ENCODE measurements around the gene PER2.
"Not testable (repeated sequence)": the region's sequence is repeated elsewhere in the genome, so short reads cannot be mapped to it uniquely, and the experiment has no call there.

Gene PER2

DNA sequence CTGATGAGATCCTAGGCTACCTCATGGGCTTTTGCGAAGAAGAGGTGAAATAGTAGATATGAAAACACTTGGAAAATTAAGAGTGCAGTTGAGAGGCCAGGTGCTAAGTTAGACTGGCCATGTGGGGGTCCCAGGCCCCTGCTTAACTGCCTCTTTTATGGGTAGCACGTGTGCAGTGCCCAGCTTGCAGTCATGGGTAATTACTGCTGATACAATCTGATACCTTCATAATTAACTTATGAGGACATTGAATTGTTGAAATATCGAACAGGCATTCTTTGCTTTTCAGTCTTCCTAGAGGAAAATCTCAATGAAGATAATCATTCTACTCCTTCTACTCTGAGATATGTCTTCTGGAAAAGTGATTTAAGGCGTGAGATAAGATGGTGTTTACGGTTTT is 43.5 kb upstream of the PER2 start:
- TF ChIP-seq, protein P1, sequence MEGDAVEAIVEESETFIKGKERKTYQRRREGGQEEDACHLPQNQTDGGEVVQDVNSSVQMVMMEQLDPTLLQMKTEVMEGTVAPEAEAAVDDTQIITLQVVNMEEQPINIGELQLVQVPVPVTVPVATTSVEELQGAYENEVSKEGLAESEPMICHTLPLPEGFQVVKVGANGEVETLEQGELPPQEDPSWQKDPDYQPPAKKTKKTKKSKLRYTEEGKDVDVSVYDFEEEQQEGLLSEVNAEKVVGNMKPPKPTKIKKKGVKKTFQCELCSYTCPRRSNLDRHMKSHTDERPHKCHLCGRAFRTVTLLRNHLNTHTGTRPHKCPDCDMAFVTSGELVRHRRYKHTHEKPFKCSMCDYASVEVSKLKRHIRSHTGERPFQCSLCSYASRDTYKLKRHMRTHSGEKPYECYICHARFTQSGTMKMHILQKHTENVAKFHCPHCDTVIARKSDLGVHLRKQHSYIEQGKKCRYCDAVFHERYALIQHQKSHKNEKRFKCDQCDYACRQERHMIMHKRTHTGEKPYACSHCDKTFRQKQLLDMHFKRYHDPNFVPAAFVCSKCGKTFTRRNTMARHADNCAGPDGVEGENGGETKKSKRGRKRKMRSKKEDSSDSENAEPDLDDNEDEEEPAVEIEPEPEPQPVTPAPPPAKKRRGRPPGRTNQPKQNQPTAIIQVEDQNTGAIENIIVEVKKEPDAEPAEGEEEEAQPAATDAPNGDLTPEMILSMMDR (IDR thresholded peaks at IDR 0.05; ENCODE audit: borderline replicate concordance, control extremely low read depth, extremely low read depth, insufficient read depth, missing control alignments), result no peak
- DNase-seq (ENCODE audit: low spot score), result no peak
- in situ Hi-C loops (cut with MboI; ENCODE audit: low sequenced_read_pairs, unreplicated experiment), result no loop called here

DNA sequence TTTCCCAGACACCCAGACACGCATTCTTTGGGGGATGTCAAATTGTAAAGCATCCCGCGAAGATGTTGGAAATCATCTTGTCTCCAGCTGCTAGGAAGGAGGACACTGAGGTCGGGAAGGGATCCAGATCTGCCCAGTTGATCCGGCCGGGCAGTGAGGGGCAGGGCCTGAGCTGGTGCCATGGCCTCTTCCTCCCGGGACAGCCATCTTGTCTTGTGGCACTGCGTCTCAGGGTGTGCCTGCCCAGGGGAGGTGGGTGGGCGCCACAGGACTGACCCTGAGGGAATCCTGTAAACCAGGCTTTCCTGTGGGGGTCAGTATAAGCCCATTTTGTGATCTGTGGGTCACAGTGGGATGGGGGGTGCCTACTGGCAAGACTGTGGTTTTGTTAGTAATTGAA is 42.0 kb upstream of the PER2 start:
- TF ChIP-seq, protein P1 (IDR thresholded peaks at IDR 0.05; ENCODE audit: borderline replicate concordance, control extremely low read depth, extremely low read depth, insufficient read depth, missing control alignments), result no peak
- in situ Hi-C loops (cut with MboI; ENCODE audit: low sequenced_read_pairs, unreplicated experiment), result no loop called here

DNA sequence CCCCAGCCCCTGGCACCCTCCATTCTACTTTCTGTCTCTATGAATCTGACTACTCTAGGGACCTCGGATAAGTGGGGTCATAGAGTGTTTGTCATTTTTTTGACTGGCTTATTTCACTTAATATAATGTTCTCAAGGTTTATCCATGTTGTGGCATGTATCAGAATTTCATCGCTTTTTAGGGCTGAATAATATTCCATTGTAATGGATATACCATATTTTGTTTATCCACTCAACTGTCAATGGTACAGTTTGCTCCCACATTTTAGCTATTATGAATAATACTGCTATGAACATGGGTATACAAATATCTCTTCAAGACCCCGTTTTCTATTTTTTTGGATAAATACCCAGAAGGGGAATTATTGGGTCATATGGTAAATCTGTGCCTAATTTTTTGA is 39.3 kb upstream of the PER2 start:
- DNase-seq (ENCODE audit: low spot score), result no peak
- in situ Hi-C loops (cut with MboI; ENCODE audit: low sequenced_read_pairs, unreplicated experiment), result no loop called here
- TF ChIP-seq, protein P1 (IDR thresholded peaks at IDR 0.05; ENCODE audit: borderline replicate concordance, control extremely low read depth, extremely low read depth, insufficient read depth, missing control alignments), result no peak

More for the DNA sequence above, 42.0 kb upstream of the PER2 start:
- no peak for DNase-seq (ENCODE audit: low spot score)

DNA sequence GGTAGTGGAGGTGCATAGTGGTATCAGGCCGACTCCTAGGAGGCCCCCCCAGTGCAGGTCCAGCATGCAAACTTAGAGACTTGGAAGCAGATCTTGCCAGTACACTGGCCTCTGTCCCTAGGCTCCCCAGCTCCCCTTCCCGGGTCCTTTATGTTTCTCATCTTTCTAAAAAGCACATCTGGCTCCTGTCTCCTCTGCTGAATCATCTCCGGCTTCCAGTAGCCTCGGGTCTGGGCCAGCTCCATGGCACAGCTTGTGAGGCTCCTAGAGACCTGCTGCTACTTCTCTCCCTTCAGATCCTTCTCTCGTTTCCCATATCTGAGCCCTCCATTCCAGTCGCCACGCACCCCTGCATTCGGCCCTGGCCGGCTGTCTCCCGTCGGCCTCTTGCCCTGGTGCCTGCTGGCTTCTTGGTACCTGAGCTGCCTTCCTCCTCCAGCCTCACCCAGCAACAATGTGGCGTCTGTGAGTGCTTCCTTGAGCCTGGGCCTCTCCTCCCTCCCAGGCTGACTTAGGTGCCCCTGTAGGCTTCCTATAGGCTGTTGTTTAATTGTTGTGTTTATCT is 38.5 kb upstream of the PER2 start:
- DNase-seq (ENCODE audit: low spot score), result no peak
- in situ Hi-C loops (cut with MboI; ENCODE audit: low sequenced_read_pairs, unreplicated experiment), result no loop called here
- TF ChIP-seq, protein P1 (IDR thresholded peaks at IDR 0.05; ENCODE audit: borderline replicate concordance, control extremely low read depth, extremely low read depth, insufficient read depth, missing control alignments), result no peak

DNA sequence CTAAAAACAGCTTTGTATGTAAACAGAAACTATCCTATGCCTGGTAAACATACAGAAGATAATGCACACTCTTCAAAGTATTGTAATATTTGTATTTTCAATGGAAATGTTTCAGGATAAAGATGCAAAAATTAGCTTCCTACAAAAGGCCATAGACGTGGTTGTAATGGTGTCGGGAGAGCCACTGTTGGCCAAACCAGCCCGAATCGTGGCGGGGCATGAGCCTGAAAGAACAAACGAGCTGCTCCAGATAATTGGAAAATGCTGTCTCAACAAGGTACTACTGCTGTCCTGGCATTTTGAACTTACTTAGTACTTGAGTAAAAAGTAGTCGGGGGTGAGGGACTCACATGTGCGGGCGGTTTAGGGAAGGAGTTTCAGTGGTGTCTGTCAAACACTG is 37.3 kb upstream of the PER2 start:
- no peak for DNase-seq (ENCODE audit: low spot score)
- TF ChIP-seq, protein P1 (IDR thresholded peaks at IDR 0.05; ENCODE audit: borderline replicate concordance, control extremely low read depth, extremely low read depth, insufficient read depth, missing control alignments), result no peak
- in situ Hi-C loops (cut with MboI; ENCODE audit: low sequenced_read_pairs, unreplicated experiment), result no loop called here

DNA sequence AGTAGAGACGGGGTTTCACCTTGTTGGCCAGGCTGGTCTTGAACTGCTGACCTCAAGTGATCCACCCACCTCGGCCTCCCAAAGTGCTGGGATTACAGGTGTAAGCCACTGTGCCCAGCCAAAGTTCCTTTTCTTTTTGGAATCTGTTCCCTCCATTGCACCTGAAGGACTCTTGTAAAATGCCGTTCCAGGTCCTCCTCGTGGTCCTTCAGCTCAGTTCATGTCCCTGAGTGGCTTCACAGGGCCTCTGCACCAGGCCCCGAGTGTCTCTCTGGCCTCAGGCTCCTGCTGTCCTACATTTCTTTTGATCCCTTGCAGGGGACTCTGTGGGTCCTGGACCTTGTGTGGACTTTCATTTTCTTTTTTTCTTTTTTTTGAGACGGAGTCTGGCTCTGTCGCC is 35.8 kb upstream of the PER2 start:
- in situ Hi-C loops (cut with MboI; ENCODE audit: low sequenced_read_pairs, unreplicated experiment), result not testable (repeated sequence)

DNA sequence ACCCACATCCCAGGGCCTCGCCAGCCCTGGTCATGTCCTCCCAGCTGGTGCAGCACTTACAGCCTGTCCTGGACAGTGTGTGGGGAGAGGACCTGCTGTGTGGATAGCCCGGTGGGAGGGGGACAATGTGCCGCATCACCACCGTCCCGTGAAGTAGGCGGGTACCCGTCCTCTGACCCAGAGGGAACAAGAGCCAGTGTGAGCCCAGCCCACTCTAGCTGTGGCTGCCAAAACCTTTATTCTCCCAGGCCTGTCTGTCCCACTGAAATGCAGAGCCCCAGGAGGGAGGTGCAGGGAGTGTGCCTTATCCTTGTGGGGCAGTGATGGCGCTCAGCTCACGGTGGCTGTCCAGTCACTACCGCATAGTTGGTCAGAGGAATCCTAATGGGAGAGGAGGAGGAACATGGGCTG is 33.6 kb upstream of the PER2 start:
- no peak for DNase-seq (ENCODE audit: low spot score)
- TF ChIP-seq, protein P1 (IDR thresholded peaks at IDR 0.05; ENCODE audit: borderline replicate concordance, control extremely low read depth, extremely low read depth, insufficient read depth, missing control alignments), result no peak
- in situ Hi-C loops (cut with MboI; ENCODE audit: low sequenced_read_pairs, unreplicated experiment), result no loop called here

More for the DNA sequence above, 35.8 kb upstream of the PER2 start:
- not testable (repeated sequence) for DNase-seq (ENCODE audit: low spot score)
